ENCODE results near the gene LHPP. TPM values are rescaled to one million over a fixed set of nuclear protein-coding genes. Genes with fewer than 3 reads are reported as not detected.

LHPP gene
- total and polyA plus RNA-seq, 10 of the 15 experiments (the other 5 are each of a cell fraction or from before 2014, with no cell fraction given): 0.79 to 9.8 (median 6.7) TPM

DNA sequence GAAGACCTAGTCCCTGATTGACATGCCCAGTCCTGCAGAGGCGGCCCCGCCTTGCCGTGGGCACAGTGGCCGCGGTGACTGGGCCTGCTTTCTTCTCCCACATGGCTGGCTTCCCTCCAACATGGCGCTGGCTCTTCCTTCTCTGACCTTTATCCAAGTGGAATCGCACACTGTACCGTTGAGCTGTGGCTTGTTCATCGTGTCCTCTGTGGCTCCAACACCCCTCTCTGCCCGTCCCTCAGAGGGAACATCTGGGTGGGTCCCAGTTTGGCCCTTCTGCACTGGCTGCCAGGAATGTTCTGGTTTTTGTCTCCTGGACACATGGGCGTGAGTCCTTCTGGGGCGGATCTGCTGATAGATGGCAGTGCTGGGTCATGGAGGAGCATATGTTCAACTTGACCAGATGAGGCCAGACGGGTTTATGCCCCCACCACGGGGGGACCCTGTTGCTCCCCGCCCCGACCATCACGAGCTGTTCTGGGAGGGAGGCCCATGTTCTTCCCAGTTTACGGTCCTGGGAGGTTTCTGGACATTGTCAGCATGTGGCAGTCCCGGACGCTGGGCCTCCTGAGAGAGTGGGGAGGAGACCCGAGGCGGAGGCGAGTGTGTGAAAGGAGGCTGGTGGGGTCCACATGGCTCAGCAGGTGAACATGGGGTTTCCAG is 63.5 kb downstream of the LHPP start (continued):
- TF ChIP-seq NFXL1 (IDR thresholded peaks at IDR 0.05; ENCODE audit: borderline replicate concordance): no peak
- no peak for TF ChIP-seq RAD51 (IDR thresholded peaks at IDR 0.05)
- TF ChIP-seq MEF2A (IDR thresholded peaks at IDR 0.05; ENCODE audit: insufficient read depth, low read depth, low read length): no peak
- no peak for TF ChIP-seq RAD21 (IDR thresholded peaks at IDR 0.05; ENCODE audit: insufficient read depth, low read depth, low read length)
- no peak for TF ChIP-seq NFYB (IDR thresholded peaks at IDR 0.05; ENCODE audit: insufficient read depth, low read depth, low read length)
- TF ChIP-seq, protein P1, sequence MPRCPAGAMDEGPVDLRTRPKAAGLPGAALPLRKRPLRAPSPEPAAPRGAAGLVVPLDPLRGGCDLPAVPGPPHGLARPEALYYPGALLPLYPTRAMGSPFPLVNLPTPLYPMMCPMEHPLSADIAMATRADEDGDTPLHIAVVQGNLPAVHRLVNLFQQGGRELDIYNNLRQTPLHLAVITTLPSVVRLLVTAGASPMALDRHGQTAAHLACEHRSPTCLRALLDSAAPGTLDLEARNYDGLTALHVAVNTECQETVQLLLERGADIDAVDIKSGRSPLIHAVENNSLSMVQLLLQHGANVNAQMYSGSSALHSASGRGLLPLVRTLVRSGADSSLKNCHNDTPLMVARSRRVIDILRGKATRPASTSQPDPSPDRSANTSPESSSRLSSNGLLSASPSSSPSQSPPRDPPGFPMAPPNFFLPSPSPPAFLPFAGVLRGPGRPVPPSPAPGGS (IDR thresholded peaks at IDR 0.05; ENCODE audit: borderline replicate concordance, insufficient read depth, low read depth, low read length, poor library complexity, severe bottlenecking): no peak
- TF ChIP-seq RELA (IDR thresholded peaks at IDR 0.05; ENCODE audit: borderline replicate concordance, partially characterized antibody): no peak
- no peak for TF ChIP-seq HDGF (IDR thresholded peaks at IDR 0.05)

DNA sequence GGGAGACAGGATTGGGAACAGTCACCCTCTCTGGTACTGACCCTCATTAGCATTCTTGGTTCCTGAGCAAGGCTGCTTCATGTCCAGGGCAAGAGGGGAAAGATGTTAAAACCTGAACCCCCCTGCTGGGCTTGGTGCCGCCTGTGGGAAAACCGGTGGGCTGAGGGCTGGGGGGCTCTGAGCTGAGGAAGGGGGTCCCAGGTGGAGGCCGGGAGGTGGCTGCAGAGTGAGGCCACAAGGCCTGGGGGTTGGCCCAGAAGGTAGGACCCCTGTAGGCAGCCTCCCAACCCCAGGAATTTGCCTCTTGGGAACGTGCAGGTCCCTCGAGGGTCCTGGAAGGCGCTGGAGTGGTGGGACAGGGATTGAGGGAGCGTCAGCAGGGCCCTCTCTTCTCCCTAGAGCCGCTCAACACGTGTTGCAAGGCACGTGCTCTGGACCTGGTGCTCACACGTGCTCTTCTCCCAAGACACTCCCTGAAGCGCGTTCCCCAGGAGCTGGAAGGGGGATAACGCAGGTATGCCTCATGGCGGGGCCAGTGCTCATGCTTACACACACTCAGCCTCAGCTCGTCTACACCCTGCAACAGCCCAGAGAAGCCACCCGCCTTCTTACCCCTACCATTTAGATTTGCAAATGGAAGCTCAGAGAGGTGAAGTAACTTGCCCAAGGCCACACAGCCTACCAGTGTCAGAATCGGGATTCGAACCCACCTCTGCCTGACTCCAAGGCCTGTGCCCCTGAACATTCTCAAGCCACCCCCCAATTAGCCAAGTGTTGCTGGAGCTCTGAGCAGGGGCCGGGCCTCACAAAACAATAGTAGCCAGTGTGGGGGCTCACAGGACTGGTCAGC is 64.4 kb downstream of the LHPP start:
- WGBS (ENCODE audit: insufficient coverage, insufficient replicate concordance, low lambda C conversion rate, missing lambda C conversion rate): 50% methylated on average over 20 of the region's 20 CpGs
- in situ Hi-C loops (cut with MboI): loop anchor here (5.0 kb wide), 1 partner anchor 301 kb away; no protein-coding TSS in a partner anchor
- intact Hi-C loops (cut with micrococcal nuclease; ENCODE audit: unreplicated experiment): no loop called here
- Histone ChIP-seq H3K27me3 (replicated peaks in 1 of 2; ENCODE audit: control insufficient read depth in 2 of 2, insufficient read depth in 2 of 2, low read length in 1 of 2) (no peaks in the 10 kb centered on the region), H3K79me2 (ENCODE audit: control insufficient read depth, insufficient read depth, low read length) (no peaks in the 10 kb centered on the region), H3K4me2 (ENCODE audit: control insufficient read depth, insufficient read depth) (no peak overlapping the region), H3K4me3 (no peak overlapping the region), H3K9me3 (replicated peaks; ENCODE audit: control insufficient read depth, insufficient read depth, low read length) (no peaks in the 10 kb centered on the region), H4K20me1 (ENCODE audit: control insufficient read depth, insufficient read depth) (no peaks in the 10 kb centered on the region; the same call in 1 of the 2 replicates), H3K4me1 (ENCODE audit: control insufficient read depth, insufficient read depth, low read length) (peaks cover 11% of the 10 kb centered on the region), H3K27ac (ENCODE audit: control insufficient read depth, insufficient read depth) (no peak overlapping the region), H3K36me3 (ENCODE audit: control insufficient read depth in 2 of 2, insufficient read depth in 2 of 2, low read length in 1 of 2) (no peaks in the 10 kb centered on the region), H2AFZ (ENCODE audit: control insufficient read depth, low read depth, low read length) (no peak overlapping the region), H3K9ac (ENCODE audit: control insufficient read depth, insufficient read depth, low read length) (no peak overlapping the region)
- no TSS peak for BruUV-seq (replicated peaks)
- ChIA-PET RAD21 (ENCODE audit: unreplicated experiment) (interaction anchor here (0.6 kb wide), 1 partner anchor 18 kb away, joined by 3 read pairs; no protein-coding TSS in a partner anchor), CTCF (no interaction called here), SMC1A (ENCODE audit: uncharacterized antibody, unreplicated experiment) (interaction anchor here (0.7 kb wide), 1 partner anchor 127 kb away, joined by 3 read pairs; no protein-coding TSS in a partner anchor), POLR2A (no interaction called here)
- DNase-seq (ENCODE audit: low read depth, low spot score) (no peak), ATAC-seq (no peak), FAIRE-seq (no peak)
- TF ChIP-seq STAT3 (IDR thresholded peaks at IDR 0.05; ENCODE audit: low read depth, low read length): no peak
- TF ChIP-seq, protein P2, sequence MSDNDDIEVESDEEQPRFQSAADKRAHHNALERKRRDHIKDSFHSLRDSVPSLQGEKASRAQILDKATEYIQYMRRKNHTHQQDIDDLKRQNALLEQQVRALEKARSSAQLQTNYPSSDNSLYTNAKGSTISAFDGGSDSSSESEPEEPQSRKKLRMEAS (IDR thresholded peaks at IDR 0.05; ENCODE audit: low read depth, low read length): no peak
